GM10266 (cell line): ENCODE measurements around the gene TAS1R2.
"Not testable (repeated sequence)": the region's sequence is repeated elsewhere in the genome, so short reads cannot be mapped to it uniquely, and the experiment has no call there.

ENCODE experiments used
- DNase-seq: peaks from one replicate; pipeline ENCODE4 v3.0.0; 2012; ENCODE audit errors: extremely low spot score
- TF ChIP-seq, protein P1 (sequence below): IDR thresholded peaks from 2 replicates; pipeline ENCODE4 v1.5.1; 2012; ENCODE audit warnings: mild to moderate bottlenecking, low read depth; ENCODE audit not compliant: control insufficient read depth, insufficient read depth; ENCODE audit errors: missing control alignments

The TAS1R2 gene

DNA sequence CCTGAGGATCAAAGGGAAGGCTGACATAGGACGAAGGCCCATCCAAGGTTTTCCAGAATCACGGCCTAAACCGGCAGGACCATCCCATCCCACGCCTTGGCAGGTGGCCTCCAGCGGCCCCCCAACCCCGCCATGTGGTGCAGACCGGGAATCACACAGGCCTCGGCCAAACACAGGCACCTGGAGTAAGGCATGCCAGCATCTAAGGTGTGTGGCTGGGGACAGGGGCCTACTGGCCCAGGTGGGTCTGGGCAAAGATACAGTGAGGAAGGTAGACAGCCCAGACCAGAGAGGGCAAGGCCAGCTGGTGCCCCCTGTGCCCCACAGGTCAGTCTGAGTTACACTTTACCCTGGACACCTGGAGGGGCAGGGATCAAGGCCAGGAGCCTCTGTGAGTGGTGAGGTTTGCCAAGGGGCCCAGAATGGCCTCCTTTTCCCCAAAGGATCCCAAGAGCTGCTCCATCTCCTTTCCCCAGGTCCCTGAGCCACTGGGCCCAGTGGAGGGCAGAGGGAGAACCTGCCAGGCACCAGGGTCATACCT is 12.7 kb upstream of the TAS1R2 start:
- DNase-seq = no peak
- TF ChIP-seq, protein P1, sequence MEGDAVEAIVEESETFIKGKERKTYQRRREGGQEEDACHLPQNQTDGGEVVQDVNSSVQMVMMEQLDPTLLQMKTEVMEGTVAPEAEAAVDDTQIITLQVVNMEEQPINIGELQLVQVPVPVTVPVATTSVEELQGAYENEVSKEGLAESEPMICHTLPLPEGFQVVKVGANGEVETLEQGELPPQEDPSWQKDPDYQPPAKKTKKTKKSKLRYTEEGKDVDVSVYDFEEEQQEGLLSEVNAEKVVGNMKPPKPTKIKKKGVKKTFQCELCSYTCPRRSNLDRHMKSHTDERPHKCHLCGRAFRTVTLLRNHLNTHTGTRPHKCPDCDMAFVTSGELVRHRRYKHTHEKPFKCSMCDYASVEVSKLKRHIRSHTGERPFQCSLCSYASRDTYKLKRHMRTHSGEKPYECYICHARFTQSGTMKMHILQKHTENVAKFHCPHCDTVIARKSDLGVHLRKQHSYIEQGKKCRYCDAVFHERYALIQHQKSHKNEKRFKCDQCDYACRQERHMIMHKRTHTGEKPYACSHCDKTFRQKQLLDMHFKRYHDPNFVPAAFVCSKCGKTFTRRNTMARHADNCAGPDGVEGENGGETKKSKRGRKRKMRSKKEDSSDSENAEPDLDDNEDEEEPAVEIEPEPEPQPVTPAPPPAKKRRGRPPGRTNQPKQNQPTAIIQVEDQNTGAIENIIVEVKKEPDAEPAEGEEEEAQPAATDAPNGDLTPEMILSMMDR = no peak

DNA sequence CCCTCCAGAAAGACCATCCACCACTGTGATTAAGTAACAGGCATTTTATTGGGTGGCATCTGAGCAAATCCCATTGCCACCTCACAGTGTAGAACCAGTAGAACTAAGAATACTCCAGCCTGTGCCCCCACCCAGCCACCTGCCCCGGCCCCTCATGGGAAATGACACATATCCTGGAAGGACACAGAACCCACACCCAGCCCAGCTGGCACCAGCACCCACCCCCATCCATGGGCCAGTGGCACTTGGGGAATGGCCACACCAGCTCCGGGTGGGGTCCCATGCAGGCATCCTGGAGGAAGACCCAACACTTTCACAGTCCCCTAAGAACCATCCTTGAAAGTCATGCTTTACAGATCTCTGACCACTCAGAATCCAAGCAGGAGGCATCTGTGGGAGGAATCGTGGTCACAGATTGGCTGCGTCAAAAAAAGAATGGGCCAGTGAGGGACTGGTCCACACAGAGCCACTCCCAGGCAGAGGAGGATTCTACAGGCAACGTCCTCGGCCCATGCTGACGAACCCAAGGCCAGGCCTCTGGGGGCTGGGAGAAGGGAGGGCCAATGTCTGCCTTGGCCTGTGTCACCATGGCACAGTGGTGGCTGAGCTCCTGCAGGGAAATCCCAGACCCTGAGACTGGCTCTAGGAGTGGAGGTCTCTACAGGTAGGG is 12.1 kb upstream of the TAS1R2 start:
- TF ChIP-seq, protein P1 = no peak
- DNase-seq = no peak

GRCh38 chr1:18870957-18871356 is 11.5 kb upstream of the TAS1R2 start:
- TF ChIP-seq, protein P1 = no peak
- DNase-seq = no peak

GRCh38 chr1:18870595-18870865 is 11.1 kb upstream of the TAS1R2 start:
- not testable (repeated sequence) for DNase-seq

- DNase-seq = no peak
- TF ChIP-seq, protein P1 = no peak
These were observed 10.6 kb upstream of the TAS1R2 start for GRCh38 chr1:18869847-18870594.

DNA sequence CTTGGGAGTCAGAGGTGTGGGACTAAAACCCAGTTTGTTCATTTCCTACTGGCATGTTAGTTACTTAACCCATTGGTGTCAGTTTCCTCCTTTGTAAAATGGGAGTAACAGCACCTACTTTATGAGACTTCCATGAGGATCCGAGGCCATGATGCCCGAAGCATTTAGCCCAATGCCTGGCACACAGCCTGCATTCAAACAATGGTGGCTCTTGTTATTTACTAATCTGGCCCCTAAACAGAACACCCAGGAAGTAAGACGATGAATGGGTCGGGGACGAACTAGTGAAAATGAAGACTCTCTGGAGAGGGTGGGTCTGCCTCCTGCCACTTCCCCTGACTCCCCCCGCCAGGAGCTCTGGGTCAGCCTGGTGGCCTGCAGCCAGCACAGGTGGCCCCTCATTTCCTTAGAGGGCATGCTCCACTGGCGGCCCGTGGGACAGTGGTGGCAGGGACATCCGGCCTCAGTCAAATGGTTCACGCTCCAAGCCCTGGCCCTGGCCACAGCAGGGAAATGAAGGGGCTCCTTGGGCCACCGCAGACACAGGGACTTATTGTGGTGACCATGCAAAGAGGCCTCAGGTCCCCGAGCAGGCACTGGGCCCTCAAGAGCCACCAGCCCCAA is 9.5 kb upstream of the TAS1R2 start:
- TF ChIP-seq, protein P1 = no peak
- no peak for DNase-seq

GRCh38 chr1:18868354-18868753 is 8.9 kb upstream of the TAS1R2 start:
- TF ChIP-seq, protein P1 = no peak
- no peak for DNase-seq
